T-helper 22 cell (primary cell): ENCODE results near the gene BACH2.
"Not testable (repeated sequence)": the region's sequence is repeated elsewhere in the genome, so short reads cannot be mapped to it uniquely, and the experiment has no call there.

Source experiments
- DNase-seq: peaks from one replicate; pipeline ENCODE4 v3.0.0-alpha.2; 2020; ENCODE audit warnings: low read depth

Gene BACH2

DNA sequence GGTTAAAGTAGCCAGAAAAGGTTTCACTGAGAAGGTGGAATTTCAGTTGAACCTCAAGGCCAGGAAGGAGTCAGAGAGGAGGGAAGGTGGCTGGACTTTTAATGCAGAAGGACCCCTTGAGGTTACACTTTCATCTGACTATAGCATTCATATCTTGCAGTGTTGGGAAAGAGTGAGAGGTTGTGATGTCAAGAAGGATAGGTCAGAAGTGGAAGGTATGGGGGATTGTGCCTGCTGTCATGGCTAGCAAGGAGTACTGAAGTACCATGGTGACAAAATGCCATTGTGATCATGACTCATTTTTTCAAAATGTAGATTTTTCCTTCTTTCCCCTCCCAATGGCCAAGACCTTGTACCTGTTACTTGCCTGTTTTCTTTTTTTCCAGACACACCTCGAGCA lies 5.2 kb upstream of the BACH2 start:
- no peak for DNase-seq

GRCh38 chr6:90298459-90299053 lies 1.9 kb upstream of the BACH2 start:
- no peak for DNase-seq

- no peak for DNase-seq
These were observed 1.3 kb upstream of the BACH2 start for GRCh38 chr6:90297867-90298381.

DNA sequence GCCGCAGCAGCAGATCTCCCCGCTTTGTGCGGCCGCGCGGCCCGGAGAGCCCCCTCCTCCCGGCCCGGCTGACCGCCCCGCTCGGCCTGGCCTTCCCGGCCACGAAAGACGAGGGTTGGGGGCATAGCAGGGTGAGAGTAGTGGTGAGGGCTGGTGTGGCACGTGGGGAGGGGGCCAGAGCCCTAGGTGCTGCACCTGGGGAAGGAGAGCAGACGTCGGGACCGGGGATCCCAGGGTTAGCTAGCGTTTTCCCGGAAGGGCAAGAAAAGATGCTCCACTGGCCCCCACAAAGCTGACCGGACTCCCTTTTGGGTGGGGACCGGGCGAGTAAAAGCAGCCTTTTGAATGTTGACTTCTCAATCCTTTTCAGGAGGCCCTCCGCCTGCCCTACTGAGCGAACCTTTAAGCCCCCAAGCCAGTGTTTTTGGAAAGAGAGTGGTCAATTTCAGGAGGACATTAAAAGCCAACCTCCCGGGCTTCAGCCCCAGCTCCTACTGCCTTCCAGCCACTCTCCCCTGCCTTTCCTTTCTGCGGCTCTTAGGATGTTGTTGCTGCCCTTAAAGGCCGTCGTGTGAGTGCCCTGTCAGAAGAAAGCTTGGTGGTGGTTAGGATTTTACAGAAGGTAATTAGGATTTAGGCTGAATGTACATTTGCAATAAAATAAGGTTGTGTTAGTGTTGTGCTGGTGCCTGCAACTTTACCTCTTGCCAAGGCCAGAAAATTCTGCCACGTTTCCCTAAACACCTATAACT lies 648 bp upstream of the BACH2 start:
- DNase-seq, result no peak

GRCh38 chr6:90295854-90296340 lies 746 bp downstream of the BACH2 start:
- peak; percentile 46 for DNase-seq

- peak; percentile 47 for DNase-seq
These were observed 1.4 kb downstream of the BACH2 start for GRCh38 chr6:90294989-90295853.

- DNase-seq, result no peak
These were observed 2.0 kb downstream of the BACH2 start for GRCh38 chr6:90294614-90294988.

DNA sequence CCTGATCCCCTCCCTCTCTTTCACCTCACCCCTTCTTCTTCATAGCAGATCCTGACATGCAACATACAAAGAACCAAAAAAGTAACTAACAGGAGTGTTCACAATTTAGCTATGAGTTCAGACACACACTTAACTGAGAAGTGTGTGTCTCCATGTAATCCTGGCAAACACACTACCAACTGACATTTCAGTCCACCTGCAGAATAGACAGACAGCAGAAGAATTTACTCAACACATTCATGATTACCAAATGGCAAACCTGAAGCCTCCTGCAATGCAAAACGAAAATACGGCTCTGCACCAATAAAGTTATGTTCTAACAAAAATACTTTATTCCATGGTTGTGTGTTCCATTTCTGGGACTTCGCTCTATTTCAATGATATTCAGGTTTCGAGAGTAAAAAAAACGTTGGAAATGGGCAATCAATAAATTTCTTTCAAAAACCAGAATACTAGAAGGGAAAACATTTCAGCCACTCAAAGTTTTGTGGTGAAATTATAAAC lies 2.6 kb downstream of the BACH2 start:
- no peak for DNase-seq

GRCh38 chr6:90293319-90293953 lies 3.2 kb downstream of the BACH2 start:
- no peak for DNase-seq

DNA sequence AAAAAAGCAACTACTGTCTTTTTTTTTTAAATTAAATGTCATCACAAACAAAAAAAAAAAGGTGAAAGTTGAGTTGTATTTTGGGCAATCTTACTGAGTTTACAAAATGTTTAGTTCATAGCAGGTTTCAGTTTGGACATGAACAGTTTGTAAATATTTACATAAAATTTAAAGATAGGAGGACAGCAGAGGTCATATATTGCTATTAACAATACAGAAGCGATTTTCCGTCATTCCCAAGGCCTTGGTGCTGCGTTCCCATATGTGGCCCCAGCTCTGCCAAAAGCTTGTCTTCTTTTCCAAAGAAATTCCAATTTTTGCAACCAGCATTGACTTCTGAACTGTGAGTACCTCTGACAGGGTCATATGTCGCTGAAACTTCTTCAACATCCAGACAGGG lies 5.1 kb downstream of the BACH2 start:
- DNase-seq, result no peak

DNA sequence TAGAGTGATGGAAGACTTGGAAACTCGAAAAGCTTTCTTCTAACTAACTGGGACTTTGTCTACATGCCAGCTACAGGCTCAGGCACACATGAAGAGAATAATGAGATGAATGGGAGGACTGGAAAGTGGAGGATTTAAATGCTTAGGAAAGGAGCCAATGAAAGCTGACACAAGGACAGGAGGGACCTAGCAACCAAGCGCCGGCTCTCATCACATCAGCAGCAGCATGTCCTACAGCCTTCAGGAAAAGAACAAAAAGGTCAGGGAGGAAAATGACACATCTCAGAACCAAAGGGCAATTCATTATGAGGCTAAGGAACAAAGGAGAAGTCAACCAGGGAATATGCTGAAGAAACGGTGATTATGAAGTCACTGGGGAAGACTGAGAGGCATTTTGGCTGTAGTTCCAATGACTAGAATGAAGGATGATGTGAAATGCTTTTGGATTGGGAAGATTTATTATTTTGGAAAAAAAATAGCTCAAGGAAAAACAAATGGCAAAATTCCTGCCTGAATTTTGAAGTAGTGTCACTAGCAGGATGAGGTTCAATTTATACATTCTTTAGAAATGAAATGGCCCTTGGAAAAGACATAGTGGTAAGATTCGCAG lies 5.7 kb downstream of the BACH2 start:
- DNase-seq, result no peak

- DNase-seq, result no peak
These were observed 6.7 kb downstream of the BACH2 start for GRCh38 chr6:90289902-90290301.

DNA sequence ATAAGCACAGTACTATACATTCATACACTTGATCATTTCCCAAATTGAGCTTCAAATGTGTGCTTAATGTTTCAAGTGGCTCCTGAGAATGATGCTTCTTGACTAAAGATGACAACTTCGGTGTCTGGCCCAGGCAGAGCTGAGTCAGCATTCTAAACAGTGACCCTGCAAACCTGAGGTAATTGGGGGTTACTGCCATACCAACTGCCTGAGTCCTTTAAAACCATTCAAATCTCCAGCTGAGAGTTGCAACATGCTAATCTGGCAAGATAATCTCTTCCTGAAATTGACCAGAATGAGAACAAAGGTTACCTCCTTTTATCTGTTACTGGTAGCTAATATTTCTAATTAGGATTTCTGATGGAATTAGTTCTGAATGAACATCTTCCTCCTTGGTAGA lies 8.2 kb downstream of the BACH2 start:
- no peak for DNase-seq

- DNase-seq, result no peak
These were observed 9.7 kb downstream of the BACH2 start for GRCh38 chr6:90286884-90287488.

DNA sequence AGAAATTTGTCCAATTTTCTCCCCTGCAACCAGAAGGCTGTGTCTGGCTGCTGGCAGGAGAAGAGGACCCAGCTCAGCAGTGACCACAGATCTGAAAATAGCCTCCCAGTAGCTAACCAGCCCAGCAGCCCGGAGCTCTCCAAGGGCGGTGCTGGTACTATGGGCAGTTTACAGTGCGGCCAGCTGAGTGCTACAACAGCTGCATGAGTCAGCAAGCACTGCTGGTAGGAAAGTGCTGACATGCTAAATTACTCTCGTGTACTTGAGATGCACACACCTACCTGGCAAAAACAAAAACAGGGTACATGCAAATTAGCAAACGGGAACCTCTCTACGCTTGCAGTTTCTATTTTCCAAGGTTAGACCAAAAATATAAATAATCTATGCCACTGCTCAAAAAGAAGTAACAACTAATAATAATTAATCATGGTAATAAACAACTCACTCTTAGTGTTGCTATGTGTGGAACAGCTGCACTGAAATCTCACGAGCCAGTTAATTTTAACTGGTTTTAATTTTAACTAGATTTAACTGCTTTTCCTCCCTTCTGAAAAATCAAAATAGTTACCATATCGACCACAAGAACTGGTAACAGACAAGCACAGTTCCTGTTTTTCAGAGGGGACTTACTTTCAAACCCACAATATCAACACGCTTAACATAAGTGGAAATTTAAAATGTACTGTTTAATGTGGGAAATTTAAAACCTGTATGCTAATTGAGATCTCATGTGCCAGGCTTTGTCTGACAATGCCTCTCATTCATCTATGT lies 10.8 kb downstream of the BACH2 start:
- DNase-seq, result no peak

GRCh38 chr6:90285042-90285481 lies 11.6 kb downstream of the BACH2 start:
- DNase-seq, result no peak

DNA sequence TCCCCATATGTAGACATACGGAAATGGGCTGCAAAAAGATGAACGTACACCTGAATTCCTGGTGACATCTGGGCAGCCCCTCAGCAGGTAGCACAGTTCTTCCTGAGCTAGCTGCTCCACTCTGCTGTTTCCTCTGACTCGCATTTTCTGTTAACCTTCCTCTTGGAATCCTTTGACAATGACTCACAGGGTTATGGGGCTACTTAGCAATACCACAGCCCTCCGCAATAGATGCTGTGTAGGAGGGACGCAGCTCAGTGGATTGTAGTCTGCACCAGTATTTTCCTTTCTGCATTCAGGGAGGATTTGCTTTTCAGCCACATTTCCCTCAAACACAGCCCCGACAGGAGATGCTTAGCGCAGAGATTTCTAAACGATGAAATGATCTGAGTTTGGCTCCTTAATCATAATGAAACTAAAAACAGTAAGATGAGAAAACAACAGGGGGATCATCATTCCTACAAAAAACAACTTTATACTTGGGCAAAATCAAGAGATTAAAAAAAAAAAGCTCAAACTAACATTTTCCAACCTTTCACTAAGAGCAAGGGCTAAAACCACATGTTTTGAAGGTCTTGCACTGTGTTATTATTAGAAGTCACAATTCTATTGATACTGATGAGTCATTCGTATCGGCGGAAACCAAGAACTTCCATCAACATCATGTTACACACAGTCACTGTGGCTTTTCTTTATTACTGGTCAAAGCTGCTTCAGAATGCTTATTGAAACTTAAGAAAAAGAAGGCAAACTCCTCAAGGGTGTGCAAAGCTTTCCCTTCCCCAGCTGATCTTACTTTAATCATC lies 12.2 kb downstream of the BACH2 start:
- no peak for DNase-seq

DNA sequence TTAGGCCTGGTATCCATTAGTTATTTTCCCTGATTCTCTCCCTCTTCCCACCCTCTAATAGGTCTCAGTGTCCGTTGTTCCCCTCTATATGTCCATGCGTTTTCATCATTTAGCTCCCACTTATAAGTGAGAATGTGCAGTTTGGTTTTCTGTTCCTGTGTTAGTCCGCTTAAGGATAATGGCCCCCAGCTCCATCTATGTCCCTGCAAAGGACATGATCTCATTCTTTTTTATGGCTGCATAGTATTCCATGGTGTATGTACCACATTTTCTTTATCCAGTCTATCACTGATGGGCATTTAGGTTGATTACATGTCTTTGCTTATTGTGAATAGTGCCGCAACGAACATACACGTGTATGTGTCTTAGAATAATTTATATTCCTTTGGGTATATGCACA lies 14.4 kb downstream of the BACH2 start:
- not testable (repeated sequence) for DNase-seq

- no peak for DNase-seq
These were observed 18.5 kb downstream of the BACH2 start for GRCh38 chr6:90278129-90278528.
